ENCODE data around the gene KCTD16. TPM values are rescaled to one million over a fixed set of nuclear protein-coding genes. Genes with fewer than 3 reads are reported as not detected.

Gene KCTD16
- total and polyA plus RNA-seq, 12 donors = 0.02 to 0.42 (median 0.10) TPM; not detected in 2

DNA sequence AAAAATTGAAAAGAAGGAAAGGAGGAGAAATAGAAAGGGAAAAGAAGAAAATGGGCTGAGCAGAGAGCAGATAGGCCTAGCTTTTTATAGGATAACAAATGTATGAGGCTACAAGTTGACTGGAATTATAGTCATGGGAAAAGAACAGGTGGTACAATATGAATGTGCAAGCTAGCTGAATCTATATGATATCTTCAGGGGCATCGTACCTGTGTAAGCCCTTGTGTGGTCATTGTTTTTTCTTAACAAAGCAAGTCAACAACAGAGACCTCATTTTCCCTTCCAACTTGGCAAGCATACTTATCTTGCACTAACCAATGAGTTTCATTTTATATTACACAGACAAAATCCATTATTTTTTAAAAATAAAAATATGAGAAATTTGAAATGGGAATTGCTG lies 259.2 kb downstream of the KCTD16 start:
- Histone ChIP-seq H3K27me3 (no peaks in the 10 kb centered on the region), H3K4me3 (no peak overlapping the region), H3K27ac (no peak overlapping the region), H3K9me3 (peaks cover 0 to 2% (median 0%) of the 10 kb centered on the region in 11 donors), H3K36me3 (no peaks in the 10 kb centered on the region), H3K4me1 (no peaks in the 10 kb centered on the region)
- ATAC-seq (no peak), DNase-seq (no peak)
- TF ChIP-seq, protein P1, sequence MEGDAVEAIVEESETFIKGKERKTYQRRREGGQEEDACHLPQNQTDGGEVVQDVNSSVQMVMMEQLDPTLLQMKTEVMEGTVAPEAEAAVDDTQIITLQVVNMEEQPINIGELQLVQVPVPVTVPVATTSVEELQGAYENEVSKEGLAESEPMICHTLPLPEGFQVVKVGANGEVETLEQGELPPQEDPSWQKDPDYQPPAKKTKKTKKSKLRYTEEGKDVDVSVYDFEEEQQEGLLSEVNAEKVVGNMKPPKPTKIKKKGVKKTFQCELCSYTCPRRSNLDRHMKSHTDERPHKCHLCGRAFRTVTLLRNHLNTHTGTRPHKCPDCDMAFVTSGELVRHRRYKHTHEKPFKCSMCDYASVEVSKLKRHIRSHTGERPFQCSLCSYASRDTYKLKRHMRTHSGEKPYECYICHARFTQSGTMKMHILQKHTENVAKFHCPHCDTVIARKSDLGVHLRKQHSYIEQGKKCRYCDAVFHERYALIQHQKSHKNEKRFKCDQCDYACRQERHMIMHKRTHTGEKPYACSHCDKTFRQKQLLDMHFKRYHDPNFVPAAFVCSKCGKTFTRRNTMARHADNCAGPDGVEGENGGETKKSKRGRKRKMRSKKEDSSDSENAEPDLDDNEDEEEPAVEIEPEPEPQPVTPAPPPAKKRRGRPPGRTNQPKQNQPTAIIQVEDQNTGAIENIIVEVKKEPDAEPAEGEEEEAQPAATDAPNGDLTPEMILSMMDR (IDR thresholded peaks at IDR 0.05) = no peak
- intact Hi-C loops (cut with DNase I) = no loop called here
- 92 to 94% methylated on average over 1 of the region's 1 CpG for WGBS, 2 donors

DNA sequence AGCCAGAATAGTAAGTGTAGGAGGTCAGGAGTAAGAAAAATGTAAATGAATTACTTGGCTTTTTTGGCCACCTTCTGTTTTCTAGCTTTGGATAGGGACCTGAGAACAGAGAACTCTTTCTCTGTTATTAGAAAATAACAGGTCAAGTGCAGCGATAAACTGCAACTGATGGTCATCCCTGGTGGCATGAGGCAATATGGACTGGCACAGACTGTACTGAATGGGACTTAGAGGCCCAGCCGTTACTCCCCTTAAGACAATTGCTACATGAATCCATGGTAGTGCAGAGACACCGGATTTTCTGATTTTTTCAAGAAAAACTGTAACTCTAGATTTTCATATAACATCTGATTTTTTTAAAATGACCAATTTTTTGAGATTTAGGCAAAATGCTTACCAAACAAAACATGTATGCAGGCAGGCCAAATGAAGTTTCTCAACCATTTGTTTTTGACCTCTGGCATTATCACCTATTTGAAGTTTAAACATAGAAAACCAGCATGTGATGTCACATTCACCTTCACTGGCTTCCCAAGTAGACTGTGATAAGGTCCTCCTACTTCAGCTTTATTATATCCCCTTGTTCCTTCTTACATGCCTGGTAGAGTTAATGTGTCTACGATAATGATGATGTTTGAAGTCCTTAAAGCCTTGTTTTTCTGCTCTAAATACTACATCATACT lies 262.6 kb downstream of the KCTD16 start:
- DNase-seq (no peak), ATAC-seq (no peak)
- H3K4me1 ChIP-seq = peaks cover 0 to 8% (median 0%) of the 10 kb centered on the region in 9 donors
- no peak overlapping the region for H3K4me3 ChIP-seq
- no peak overlapping the region for H3K27ac ChIP-seq
- intact Hi-C loops (cut with DNase I) = no loop called here
- H3K9me3 ChIP-seq = peaks cover 0 to 2% (median 0%) of the 10 kb centered on the region in 11 donors
- no peaks in the 10 kb centered on the region for H3K36me3 ChIP-seq
- TF ChIP-seq, protein P1 (IDR thresholded peaks at IDR 0.05) = no peak
- no peaks in the 10 kb centered on the region for H3K27me3 ChIP-seq
- 94 to 96% methylated on average over 4 of the region's 4 CpGs for WGBS, 2 donors

DNA sequence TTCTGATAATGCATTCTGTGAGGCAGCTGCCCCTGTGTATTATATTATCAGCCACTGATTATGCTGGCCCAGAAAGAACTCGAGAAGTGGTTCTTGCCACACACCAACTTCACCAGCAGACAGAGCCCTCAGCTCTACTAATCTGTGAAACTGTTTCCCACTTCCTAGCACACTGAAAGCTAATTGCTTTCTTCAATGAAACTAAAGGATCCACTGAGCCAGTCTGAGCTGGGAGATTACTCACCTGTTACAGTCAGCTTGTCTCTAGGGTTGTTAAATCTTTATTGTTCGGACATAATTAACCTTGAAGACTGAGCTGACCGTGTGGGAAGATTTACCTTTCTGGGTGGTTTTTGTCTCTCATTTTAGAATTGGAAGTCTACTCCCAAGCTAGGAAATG lies 263.2 kb downstream of the KCTD16 start:
- TF ChIP-seq, protein P1 (IDR thresholded peaks at IDR 0.05) = no peak
- intact Hi-C loops (cut with DNase I) = no loop called here
- Histone ChIP-seq H3K9me3 (peaks cover 0 to 3% (median 0%) of the 10 kb centered on the region in 11 donors), H3K27me3 (no peaks in the 10 kb centered on the region), H3K4me1 (peaks cover 0 to 8% (median 0%) of the 10 kb centered on the region in 9 donors), H3K4me3 (no peak overlapping the region), H3K36me3 (no peaks in the 10 kb centered on the region), H3K27ac (no peak overlapping the region)
- no peak for DNase-seq
- ATAC-seq = no peak
- WGBS, 2 donors = 68 to 74% methylated on average over 3 of the region's 3 CpGs

DNA sequence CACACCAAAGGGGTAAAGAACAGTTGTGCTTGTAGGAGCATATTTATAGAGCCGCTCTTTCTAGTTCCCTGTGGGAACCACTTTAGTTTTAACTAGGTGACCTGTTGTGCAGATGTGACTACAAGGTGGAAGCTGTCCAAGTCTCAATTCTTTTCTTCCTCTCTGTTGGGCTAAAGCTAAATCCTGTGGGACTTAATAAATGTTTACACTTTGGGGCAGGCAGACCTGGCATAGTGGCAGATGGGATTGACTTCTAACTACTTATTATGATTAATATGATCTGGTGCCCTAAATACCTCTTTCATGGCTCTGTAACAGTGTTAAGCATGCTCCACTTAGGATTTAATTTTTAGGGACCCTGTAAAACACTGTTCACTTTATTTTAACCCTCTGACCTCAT lies 265.3 kb downstream of the KCTD16 start:
- H3K4me1 ChIP-seq = peaks cover 0 to 8% (median 0%) of the 10 kb centered on the region in 9 donors
- no peaks in the 10 kb centered on the region for H3K27me3 ChIP-seq
- no peak overlapping the region for H3K27ac ChIP-seq
- no peak overlapping the region for H3K4me3 ChIP-seq
- intact Hi-C loops (cut with DNase I) = no loop called here
- no peak for DNase-seq
- 47 to 50% methylated on average over 1 of the region's 1 CpG for WGBS, 2 donors
- H3K9me3 ChIP-seq = peaks cover 0 to 22% (median 4%) of the 10 kb centered on the region in 11 donors
- TF ChIP-seq, protein P1 (IDR thresholded peaks at IDR 0.05) = no peak
- no peak for ATAC-seq
- H3K36me3 ChIP-seq = no peaks in the 10 kb centered on the region

Measured in heart right ventricle (tissue), 16 donors.